ENCODE results near the gene TARBP1. TPM values are rescaled to one million over a fixed set of nuclear protein-coding genes. Genes with fewer than 3 reads are reported as not detected.

Gene TARBP1
- total and polyA plus RNA-seq, 2 of the 13 experiments (the other 11 are each of a cell fraction or from before 2014, with no cell fraction given) = 37.7 to 67.0 TPM

DNA sequence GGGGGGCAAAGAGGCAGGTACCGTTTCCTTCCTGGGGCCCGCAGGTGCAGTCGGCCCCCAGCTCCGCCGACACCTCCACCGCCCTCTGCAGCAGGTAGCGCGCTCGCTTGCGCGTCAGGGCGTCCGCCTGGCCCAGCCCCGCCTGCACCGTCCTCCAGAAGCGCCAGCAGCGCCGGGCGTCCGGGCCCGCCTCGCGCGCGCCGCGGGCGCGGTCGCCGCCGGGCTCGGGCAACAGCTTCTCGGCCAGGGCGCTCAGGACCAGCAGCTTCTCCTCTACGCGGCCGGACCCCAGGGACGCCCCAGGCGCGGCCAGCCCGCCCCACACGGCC is 863 bp downstream of the TARBP1 start (continued):
- TF ChIP-seq ZBTB38 (CRISPR knock-in tag; IDR thresholded peaks at IDR 0.05) = peak; percentile 58; the same call in 1 of the 2 replicates
- TF ChIP-seq ZSCAN20 (CRISPR knock-in tag; IDR thresholded peaks at IDR 0.05; ENCODE audit: borderline replicate concordance) = no peak
- TF ChIP-seq, protein P1, sequence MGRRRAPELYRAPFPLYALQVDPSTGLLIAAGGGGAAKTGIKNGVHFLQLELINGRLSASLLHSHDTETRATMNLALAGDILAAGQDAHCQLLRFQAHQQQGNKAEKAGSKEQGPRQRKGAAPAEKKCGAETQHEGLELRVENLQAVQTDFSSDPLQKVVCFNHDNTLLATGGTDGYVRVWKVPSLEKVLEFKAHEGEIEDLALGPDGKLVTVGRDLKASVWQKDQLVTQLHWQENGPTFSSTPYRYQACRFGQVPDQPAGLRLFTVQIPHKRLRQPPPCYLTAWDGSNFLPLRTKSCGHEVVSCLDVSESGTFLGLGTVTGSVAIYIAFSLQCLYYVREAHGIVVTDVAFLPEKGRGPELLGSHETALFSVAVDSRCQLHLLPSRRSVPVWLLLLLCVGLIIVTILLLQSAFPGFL (CRISPR knock-in tag; IDR thresholded peaks at IDR 0.05) = no peak
- TF ChIP-seq KAT2B (IDR thresholded peaks at IDR 0.05; ENCODE audit: borderline replicate concordance, low read depth, low read length) = no peak

DNA sequence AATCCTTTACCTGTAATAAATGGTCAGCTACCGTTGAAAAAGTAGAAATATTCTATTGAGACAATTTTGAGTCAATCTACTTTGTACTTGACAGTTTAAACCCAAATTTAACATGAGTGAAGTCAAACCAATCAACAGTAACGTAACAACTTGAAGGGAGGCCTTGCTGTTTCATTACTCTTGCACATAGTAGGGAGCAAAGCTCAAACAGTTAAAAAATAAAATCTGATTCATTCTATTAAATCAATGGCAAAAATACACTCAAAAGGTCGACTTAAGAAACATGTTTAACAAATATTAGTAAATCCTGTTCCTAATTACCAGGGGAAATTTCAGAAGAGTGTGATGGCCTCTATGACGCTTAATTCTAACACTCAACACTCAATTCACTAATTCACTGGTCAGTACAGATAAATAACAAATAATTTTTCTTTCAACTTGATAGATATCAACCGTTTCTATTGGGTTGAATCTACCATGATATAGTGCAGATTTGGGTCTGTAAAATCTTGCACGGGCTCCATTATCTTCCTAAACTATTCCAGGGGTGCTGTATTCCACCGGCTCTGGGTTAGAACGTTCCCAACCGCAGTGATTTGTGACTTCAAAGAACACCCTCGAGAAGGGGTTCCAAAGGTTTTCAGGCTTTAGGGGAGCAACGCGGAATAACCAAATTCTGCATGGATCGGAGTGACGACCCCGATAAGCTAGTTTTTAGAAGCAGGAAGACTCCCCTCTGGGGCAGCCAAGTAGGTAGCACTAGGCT is 1.4 kb downstream of the TARBP1 start:
- DNase-seq (ENCODE audit: low spot score) = no peak
- Histone ChIP-seq H3K9ac (ENCODE audit: insufficient read depth, low read depth, low read length) (peak overlapping the region; percentile 78), H3K27me3 (ENCODE audit: control insufficient read depth in 1 of 2, insufficient read depth in 2 of 2, low read length in 2 of 2) (peaks cover 0 to 14% of the 10 kb centered on the region in 2 experiments; a peak in 2 of 5 replicates), H3K4me3 (replicated peaks in 1 of 3; ENCODE audit: insufficient read depth in 1 of 3, low read depth in 2 of 3, low read length in 3 of 3) (peak overlapping the region; percentile 66 to 92 (median 84)), H3K36me3 (replicated peaks in 1 of 2; ENCODE audit: control insufficient read depth in 1 of 2, insufficient read depth in 2 of 2, low read length in 2 of 2) (no peaks in the 10 kb centered on the region; a peak in 1 of 5 replicates), H3K9me3 (ENCODE audit: low read length) (no peaks in the 10 kb centered on the region), H3K79me2 (ENCODE audit: insufficient read depth, low read length) (peaks cover 39% of the 10 kb centered on the region), H3K4me1 (ENCODE audit: insufficient read depth, low read length) (peaks cover 58% of the 10 kb centered on the region), H3K4me2 (ENCODE audit: low read depth, low read length) (peak overlapping the region; percentile 95), H4K20me1 (ENCODE audit: insufficient read depth, low read length) (no peaks in the 10 kb centered on the region; the same call in 1 of the 2 replicates), H2AFZ (ENCODE audit: low read length) (peak overlapping the region; percentile 34), H3K27ac (ENCODE audit: extremely low read length, insufficient read depth, low read length) (peak overlapping the region; percentile 90)
- ChIA-PET CTCF (ENCODE audit: low intra/inter-chr PET ratio, low total read pairs) (no interaction called here), POLR2A (interaction anchor here (0.7 to 2.3 kb wide), 9 partner anchors 10 to 1028 kb away, joined by 3 to 8 read pairs (median 3); partner anchors contain the start of gene COA6)
- TSS peak; percentile 42 for BruUV-seq (replicated peaks)
- TF ChIP-seq ZNF7 (CRISPR knock-in tag; IDR thresholded peaks at IDR 0.05) = no peak
- TF ChIP-seq ZNF296 (CRISPR knock-in tag; conservative IDR thresholded peaks at IDR 0.05) = no peak
- TF ChIP-seq ZNF841 (CRISPR knock-in tag; IDR thresholded peaks at IDR 0.05; ENCODE audit: borderline replicate concordance) = no peak
- peak; percentile 84 for TF ChIP-seq ZKSCAN1 (IDR thresholded peaks at IDR 0.05; ENCODE audit: low read length)
- TF ChIP-seq, protein P2, sequence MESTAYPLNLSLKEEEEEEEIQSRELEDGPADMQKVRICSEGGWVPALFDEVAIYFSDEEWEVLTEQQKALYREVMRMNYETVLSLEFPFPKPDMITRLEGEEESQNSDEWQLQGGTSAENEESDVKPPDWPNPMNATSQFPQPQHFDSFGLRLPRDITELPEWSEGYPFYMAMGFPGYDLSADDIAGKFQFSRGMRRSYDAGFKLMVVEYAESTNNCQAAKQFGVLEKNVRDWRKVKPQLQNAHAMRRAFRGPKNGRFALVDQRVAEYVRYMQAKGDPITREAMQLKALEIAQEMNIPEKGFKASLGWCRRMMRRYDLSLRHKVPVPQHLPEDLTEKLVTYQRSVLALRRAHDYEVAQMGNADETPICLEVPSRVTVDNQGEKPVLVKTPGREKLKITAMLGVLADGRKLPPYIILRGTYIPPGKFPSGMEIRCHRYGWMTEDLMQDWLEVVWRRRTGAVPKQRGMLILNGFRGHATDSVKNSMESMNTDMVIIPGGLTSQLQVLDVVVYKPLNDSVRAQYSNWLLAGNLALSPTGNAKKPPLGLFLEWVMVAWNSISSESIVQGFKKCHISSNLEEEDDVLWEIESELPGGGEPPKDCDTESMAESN (CRISPR knock-in tag; conservative IDR thresholded peaks at IDR 0.05) = no peak
- no peak for TF ChIP-seq HDAC2 (CRISPR knock-in tag; IDR thresholded peaks at IDR 0.05)
- no peak for TF ChIP-seq RBM39 (IDR thresholded peaks at IDR 0.05; ENCODE audit: low read depth, low read length, poor library complexity, severe bottlenecking)
- TF ChIP-seq ZC3H13 (CRISPR knock-in tag; IDR thresholded peaks at IDR 0.05) = peak; percentile 28; the same call in 1 of the 2 replicates
- TF ChIP-seq PHB2 (IDR thresholded peaks at IDR 0.05; ENCODE audit: partially characterized antibody) = no peak
- TF ChIP-seq NONO (IDR thresholded peaks at IDR 0.05) = no peak
- TF ChIP-seq NONO (CRISPR knock-in tag; conservative IDR thresholded peaks at IDR 0.05) = peak; percentile 25; the same call in 1 of the 2 replicates
- TF ChIP-seq IKZF4 (CRISPR knock-in tag; IDR thresholded peaks at IDR 0.05; ENCODE audit: borderline replicate concordance, low read depth, not compliant biosample characterization) = peak; percentile 1
- TF ChIP-seq NR2C2 (CRISPR knock-in tag; IDR thresholded peaks at IDR 0.05; ENCODE audit: borderline replicate concordance) = 0 out of 2 replicates have a peak, but pooled peaks have one; percentile 1
- TF ChIP-seq GFI1 (CRISPR knock-in tag; IDR thresholded peaks at IDR 0.05; ENCODE audit: borderline replicate concordance) = 0 out of 2 replicates have a peak, but pooled peaks have one; percentile 27
- in situ Hi-C loops (cut with HindIII; ENCODE audit: extremely low pct_ligation_motif_present, low pct_unique_long_range_greater_than_20kb) = no loop called here
- no peak for FAIRE-seq
- intact Hi-C loops (cut with micrococcal nuclease; ENCODE audit: unreplicated experiment) = no loop called here
- no peak for ATAC-seq
- WGBS (ENCODE audit: low lambda C conversion rate) = 12% methylated on average over 15 of the region's 15 CpGs
